GM10266 (cell line): Measurements from ENCODE around the gene MFF.

Source experiments
- DNase-seq: peaks from one replicate; pipeline ENCODE4 v3.0.0; 2012; ENCODE audit errors: extremely low spot score
- TF ChIP-seq, protein P1 (sequence below): IDR thresholded peaks from 2 replicates; pipeline ENCODE4 v1.5.1; 2012; ENCODE audit warnings: mild to moderate bottlenecking, low read depth; ENCODE audit not compliant: control insufficient read depth, insufficient read depth; ENCODE audit errors: missing control alignments

Gene MFF

DNA sequence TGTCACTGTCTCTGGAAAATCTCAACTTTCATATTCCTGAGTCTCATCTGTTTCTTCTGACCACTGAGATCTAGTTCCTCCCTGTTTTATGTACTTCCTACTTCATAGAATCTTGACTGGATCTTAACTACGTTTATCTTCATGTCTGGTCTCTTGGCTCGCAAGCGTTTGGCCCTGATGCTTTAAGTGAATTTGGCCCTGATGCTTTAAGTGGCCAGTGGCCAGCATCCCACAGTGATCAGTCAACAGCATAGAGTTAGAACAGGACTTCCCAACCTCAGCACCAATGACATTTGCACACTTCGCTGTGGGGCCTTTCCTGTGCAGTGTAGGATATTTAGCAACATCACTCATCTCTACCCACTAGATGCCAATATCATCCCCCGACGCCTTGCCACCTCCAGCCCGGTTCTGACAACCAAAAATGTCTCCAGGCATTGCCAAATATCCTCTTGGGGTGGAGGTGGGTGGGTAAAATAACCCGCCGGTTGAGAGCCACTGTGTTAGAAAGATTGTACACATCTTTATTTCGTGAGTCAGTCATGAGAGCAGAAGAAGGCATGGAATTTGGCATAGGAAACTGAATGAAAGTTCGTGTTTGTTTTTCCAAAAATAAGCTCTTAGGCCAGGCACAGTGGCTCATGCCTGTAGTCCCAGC, 41.8 kb downstream of the MFF start:
- TF ChIP-seq, protein P1, sequence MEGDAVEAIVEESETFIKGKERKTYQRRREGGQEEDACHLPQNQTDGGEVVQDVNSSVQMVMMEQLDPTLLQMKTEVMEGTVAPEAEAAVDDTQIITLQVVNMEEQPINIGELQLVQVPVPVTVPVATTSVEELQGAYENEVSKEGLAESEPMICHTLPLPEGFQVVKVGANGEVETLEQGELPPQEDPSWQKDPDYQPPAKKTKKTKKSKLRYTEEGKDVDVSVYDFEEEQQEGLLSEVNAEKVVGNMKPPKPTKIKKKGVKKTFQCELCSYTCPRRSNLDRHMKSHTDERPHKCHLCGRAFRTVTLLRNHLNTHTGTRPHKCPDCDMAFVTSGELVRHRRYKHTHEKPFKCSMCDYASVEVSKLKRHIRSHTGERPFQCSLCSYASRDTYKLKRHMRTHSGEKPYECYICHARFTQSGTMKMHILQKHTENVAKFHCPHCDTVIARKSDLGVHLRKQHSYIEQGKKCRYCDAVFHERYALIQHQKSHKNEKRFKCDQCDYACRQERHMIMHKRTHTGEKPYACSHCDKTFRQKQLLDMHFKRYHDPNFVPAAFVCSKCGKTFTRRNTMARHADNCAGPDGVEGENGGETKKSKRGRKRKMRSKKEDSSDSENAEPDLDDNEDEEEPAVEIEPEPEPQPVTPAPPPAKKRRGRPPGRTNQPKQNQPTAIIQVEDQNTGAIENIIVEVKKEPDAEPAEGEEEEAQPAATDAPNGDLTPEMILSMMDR, result no peak
- DNase-seq, result no peak

DNA sequence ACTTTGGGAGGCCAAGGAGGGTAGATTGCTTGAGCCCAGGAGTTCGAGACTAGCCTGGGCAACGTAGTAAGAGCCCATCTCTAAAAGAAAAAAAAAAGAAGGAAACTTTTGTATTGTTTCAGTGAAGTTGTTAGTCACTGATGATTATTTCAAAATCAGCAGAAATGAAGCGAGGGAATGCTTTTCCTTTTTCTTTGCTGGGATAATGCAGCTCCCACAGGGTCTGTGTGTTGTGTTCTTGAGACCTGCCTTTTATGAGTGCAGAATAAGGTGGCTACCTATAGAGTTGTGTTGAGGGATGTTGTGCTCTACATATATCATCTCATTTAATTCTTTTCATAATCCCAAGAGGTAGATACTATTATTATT, 42.4 kb downstream of the MFF start:
- no peak for DNase-seq
- TF ChIP-seq, protein P1, result no peak

DNA sequence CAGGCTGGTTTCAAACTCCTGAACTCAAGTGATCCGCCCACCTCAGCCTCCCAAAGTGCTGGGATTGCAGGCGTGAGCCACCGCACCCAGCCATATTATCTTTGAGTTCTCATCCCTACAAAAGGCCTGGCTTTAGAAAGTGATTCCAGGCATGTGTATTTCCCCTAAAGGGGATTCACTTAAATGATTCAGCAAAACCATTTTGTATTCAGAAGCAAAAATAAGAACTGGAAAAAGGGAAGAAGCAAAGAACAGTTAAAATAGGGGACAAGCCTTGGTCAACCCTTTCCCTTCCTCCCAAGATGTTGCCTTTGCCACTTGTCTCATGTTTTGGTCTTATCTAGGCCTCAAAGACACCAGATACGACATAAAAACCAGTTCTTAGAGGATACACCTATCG, 43.5 kb downstream of the MFF start:
- no peak for DNase-seq
- TF ChIP-seq, protein P1, result no peak

DNA sequence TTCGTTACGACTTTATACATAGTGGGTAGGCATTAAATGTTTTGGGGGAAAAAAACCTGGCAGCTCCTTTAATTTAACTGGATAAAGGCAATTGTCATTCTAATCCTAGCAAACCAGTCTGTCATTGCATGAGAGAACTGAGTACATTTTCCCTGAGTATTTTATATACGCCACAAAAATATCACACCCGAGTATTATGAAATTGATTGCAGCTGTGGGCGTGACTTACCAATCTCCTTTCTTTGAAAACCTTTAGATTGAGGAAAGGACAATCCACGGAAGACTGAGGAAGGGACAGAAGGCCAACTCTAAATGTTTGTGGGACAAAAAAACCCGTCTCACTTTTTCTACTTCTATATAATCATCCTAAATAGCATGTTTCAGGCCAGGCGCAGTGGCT, 45.0 kb downstream of the MFF start:
- TF ChIP-seq, protein P1, result no peak

DNA sequence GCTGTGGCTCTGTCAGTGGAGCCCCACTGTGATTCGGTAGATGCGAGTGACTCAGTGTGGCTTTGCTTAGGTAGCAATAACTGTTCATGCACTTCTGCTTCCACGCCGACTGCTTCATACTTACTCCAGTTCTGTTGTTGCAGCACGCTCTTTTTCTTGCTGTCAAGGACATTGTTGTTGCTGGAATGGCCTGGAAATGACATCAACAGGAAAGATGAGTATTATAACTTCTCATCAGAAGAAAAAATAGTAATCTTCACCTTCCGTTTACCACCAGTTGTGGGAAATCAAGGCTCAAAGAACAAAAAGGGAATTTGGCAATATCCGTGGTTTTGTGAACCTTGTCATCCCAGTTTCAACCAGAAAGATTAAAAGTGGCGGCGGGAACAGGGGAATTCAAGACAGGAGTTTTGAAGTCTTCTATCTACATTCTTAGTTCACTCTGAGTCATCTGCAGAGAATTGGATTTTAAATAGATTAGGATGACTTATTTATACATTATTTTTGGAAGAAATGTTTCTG, 45.8 kb downstream of the MFF start:
- DNase-seq, result no peak
- TF ChIP-seq, protein P1, result no peak

More for the DNA sequence above, 45.0 kb downstream of the MFF start:
- no peak for DNase-seq

DNA sequence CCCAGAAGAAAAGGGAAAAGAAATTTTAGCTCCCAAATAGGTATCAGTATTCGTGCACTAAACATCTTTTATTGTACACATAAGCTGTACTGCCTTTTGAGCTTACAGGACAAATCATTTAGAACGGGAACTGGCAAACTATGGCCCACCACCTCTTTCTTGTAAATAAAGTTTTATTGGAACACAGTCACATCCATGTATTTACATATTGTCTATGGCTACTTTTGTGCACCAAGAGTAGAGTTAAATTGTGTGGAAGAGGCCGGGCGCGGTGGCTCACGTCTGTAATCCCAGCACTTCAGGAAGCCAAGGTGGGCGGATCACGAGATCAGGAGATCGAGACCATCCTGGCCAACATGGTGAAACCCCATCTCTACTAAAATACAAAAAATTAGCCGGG, 48.3 kb downstream of the MFF start:
- TF ChIP-seq, protein P1, result no peak
- DNase-seq, result no peak

DNA sequence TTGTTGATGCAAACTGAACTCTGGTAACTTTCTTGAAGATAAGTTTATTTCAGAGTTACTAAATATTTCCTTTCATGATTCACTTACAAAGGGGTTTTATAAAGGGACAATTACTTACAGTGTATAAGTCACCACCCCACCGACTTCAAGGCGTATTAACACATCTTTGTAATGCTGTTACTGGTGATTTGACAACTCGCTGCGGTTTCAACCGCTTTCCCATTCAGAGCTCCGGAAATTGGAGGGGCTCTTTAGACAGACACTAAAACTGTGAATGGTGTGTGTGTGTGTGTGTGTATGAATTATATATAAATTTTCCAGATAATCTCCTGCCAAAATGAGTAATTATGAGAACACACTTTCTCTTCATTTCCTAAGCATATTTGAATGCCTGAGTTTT, 49.1 kb downstream of the MFF start:
- TF ChIP-seq, protein P1, result no peak
- no peak for DNase-seq
